ENCODE results near the gene ERGIC1.

DNA sequence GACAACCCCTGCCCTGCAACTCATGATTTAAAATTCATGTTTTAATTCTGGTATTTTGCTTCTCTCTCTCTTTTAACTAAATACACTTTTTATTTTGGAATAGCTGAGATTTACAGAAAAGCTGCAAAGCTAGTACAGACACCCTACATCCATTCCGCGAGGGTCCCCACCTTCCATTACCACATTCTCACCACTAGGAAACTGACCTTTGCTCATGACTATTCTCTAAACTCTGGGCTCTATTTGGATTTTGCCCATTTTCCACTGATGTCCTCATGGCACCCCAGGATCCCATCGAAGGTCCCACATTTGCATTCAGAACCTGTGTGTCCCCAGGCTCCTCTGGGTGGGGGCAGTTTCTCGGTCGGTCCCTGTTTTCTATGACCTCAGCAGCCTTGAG is 11.5 kb downstream of the ERGIC1 start:
- TF ChIP-seq, protein P1, sequence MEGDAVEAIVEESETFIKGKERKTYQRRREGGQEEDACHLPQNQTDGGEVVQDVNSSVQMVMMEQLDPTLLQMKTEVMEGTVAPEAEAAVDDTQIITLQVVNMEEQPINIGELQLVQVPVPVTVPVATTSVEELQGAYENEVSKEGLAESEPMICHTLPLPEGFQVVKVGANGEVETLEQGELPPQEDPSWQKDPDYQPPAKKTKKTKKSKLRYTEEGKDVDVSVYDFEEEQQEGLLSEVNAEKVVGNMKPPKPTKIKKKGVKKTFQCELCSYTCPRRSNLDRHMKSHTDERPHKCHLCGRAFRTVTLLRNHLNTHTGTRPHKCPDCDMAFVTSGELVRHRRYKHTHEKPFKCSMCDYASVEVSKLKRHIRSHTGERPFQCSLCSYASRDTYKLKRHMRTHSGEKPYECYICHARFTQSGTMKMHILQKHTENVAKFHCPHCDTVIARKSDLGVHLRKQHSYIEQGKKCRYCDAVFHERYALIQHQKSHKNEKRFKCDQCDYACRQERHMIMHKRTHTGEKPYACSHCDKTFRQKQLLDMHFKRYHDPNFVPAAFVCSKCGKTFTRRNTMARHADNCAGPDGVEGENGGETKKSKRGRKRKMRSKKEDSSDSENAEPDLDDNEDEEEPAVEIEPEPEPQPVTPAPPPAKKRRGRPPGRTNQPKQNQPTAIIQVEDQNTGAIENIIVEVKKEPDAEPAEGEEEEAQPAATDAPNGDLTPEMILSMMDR (IDR thresholded peaks at IDR 0.05) = no peak
- TF ChIP-seq POLR2A (IDR thresholded peaks at IDR 0.05) = no peak

Measured in prostate gland (tissue), 2 donors.